ENCODE data around the gene INCA1.

Gene INCA1

GRCh38 chr17:5027299-5027698, 30.0 kb upstream of the INCA1 start:
- TF ChIP-seq CTCF (IDR thresholded peaks at IDR 0.05; ENCODE audit: borderline replicate concordance, insufficient read depth, low read depth, low read length): no peak
- no peak overlapping the region for H3K4me3 ChIP-seq (ENCODE audit: low read depth, low read length)

GRCh38 chr17:5024604-5025003, 27.3 kb upstream of the INCA1 start:
- no peak overlapping the region for H3K4me3 ChIP-seq (ENCODE audit: low read depth, low read length)
- TF ChIP-seq CTCF (IDR thresholded peaks at IDR 0.05; ENCODE audit: borderline replicate concordance, insufficient read depth, low read depth, low read length): no peak

GRCh38 chr17:5023588-5024147, 26.3 kb upstream of the INCA1 start:
- TF ChIP-seq CTCF (IDR thresholded peaks at IDR 0.05; ENCODE audit: borderline replicate concordance, insufficient read depth, low read depth, low read length): no peak
- no peak overlapping the region for H3K4me3 ChIP-seq (ENCODE audit: low read depth, low read length)

DNA sequence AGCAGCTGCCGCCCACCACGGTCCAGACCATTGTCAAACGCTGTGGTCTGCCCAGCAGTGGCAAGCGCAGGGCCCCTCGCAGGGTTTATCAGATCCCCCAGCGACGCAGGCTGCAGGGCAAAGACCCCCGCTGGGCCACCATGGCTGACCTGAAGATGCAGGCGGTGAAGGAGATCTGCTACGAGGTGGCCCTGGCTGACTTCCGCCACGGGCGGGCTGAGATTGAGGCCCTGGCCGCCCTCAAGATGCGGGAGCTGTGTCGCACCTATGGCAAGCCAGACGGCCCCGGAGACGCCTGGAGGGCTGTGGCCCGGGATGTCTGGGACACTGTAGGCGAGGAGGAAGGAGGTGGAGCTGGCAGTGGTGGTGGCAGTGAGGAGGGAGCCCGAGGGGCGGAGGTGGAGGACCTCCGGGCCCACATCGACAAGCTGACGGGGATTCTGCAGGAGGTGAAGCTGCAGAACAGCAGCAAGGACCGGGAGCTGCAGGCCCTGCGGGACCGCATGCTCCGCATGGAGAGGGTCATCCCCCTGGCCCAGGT, 24.9 kb upstream of the INCA1 start:
- TF ChIP-seq CTCF (IDR thresholded peaks at IDR 0.05; ENCODE audit: borderline replicate concordance, insufficient read depth, low read depth, low read length): no peak
- H3K4me3 ChIP-seq (ENCODE audit: low read depth, low read length): no peak overlapping the region

DNA sequence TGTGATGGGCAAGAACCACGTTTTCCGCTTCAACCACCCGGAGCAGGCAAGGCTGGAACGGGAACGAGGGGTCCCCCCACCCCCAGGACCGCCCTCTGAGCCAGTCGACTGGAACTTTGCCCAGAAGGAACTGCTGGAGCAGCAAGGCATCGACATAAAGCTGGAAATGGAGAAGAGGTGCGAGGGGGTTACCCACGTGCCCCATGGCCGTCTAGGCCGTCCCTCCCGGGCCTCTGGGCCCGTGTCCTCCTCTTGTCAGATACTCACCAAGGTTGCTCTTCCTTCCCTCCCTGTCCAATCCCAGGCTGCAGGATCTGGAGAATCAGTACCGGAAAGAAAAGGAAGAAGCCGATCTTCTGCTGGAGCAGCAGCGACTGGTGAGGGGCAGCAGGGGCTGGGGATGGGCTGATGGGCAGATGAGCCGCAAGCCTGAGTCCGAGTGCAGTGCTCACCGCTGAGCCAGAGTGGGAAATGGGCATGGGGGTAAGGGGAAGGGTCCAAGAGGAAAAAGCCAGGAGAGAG, 23.2 kb upstream of the INCA1 start:
- H3K4me3 ChIP-seq (ENCODE audit: low read depth, low read length): no peak overlapping the region
- no peak for TF ChIP-seq CTCF (IDR thresholded peaks at IDR 0.05; ENCODE audit: borderline replicate concordance, insufficient read depth, low read depth, low read length)

DNA sequence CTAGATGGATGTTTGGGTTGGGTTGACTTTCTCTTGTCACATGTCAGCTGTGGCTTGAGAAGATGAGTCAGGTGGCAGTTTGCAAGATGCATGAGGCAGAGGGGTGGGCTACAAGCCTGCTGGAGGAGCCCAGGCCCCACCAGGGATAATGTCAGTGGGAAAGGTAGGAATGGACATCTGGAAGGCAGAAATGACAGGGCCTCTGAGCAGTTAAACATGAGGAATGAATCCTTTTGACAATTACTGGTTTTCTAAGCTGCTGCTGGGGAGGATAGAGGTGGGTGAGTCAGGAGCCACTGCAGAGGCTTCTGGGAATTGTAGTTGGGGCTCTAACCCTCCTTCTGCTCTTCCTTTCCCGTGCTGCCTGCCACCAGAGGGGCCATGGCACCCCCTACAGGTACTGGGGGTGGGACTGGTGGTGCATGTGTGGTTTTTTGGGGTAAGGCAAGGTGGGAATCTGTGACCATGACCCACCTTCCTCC, 22.2 kb upstream of the INCA1 start:
- TF ChIP-seq CTCF (IDR thresholded peaks at IDR 0.05; ENCODE audit: borderline replicate concordance, insufficient read depth, low read depth, low read length): peak; percentile 40; the same call in 1 of the 2 replicates
- H3K4me3 ChIP-seq (ENCODE audit: low read depth, low read length): no peak overlapping the region

DNA sequence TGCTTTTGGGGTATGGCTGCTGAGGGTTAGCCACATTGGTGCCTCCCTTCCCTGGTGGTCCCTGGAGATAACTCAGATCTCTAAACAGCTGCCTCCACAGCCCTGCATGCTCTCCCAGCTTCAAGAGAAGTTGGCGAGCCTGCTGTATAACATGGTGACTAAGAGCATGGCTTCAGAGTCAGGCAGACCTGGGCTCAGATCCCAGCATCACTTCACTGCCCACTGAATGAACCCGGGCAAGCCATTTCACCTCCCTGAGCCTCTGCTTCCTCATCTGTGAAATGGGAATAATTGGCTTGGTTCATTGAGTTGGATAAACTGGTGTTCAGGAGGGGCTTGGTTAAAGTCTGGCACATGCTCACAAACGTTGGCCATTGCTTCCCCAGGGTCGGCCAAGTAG, 17.0 kb upstream of the INCA1 start:
- H3K4me3 ChIP-seq (ENCODE audit: low read depth, low read length): no peak overlapping the region
- no peak for TF ChIP-seq CTCF (IDR thresholded peaks at IDR 0.05; ENCODE audit: borderline replicate concordance, insufficient read depth, low read depth, low read length)

Data from GM12875 (cell line).